Body of pancreas (tissue), 4 donors: ENCODE results near the gene SLC9C1. TPM values are rescaled to one million over a fixed set of nuclear protein-coding genes. Genes with fewer than 3 reads are reported as not detected.

Experiments
- ATAC-seq: fragments of 150-250 bp; one replicate; pipeline ENCODE4 v1.9.1; 2016
- DNase-seq, 4 donors: peaks; one replicate each; pipeline ENCODE4 v3.0.0-alpha.2; 2019
- H3K27ac ChIP-seq, 4 donors: fragments of 200-600 bp; sonication (generic); 1 replicate in 3 of 4; 2 replicates in 1 of 4; pipeline versions ENCODE4 v1.5.1 to v1.6.1; 2016 to 2019; ENCODE audit warnings: mild to moderate bottlenecking in 1 of 4, mixed read lengths in 1 of 4, moderate library complexity in 1 of 4
- H3K27me3 ChIP-seq, 2 donors: fragments of 200-600 bp; sonication (generic); one replicate each; pipeline ENCODE4 v1.6.0; 2016; ENCODE audit warnings: mild to moderate bottlenecking in 1 of 2
- H3K36me3 ChIP-seq, 2 donors: fragments of 200-600 bp; sonication (generic); replicated peaks in 1 of 2; 2 replicates each; pipeline ENCODE4 v1.5.1; 2016; ENCODE audit warnings: low read depth in 2 of 2; ENCODE audit not compliant: insufficient read depth in 1 of 2
- H3K4me1 ChIP-seq: fragments of 200-600 bp; sonication (generic); one replicate; pipeline ENCODE4 v1.6.0; 2016
- H3K4me3 ChIP-seq, 2 donors: fragments of 200-600 bp; sonication (generic); 1 replicate in 1 of 2; 2 replicates in 1 of 2; pipeline ENCODE4 v1.5.1; 2016 to 2019
- H3K9me3 ChIP-seq, 3 donors: fragments of 200-600 bp; sonication (generic); 1 replicate in 2 of 3; 2 replicates in 1 of 3; pipeline ENCODE4 v1.5.1; 2016
- CTCF ChIP-seq, 7 experiments: fragments of 450-650 bp in 4 of 7; fragments of 200-600 bp in 3 of 7; sonication (generic) in 3 of 7; IDR thresholded peaks; one replicate each; pipeline ENCODE4 v1.5.1; 2016 to 2019; ENCODE audit warnings: antibody characterized with exemption in 7 of 7
- POLR2A ChIP-seq, 3 donors: fragments of 450-650 bp; IDR thresholded peaks; one replicate each; pipeline ENCODE4 v1.6.1; 2016; ENCODE audit warnings: antibody characterized with exemption in 3 of 3, mild to moderate bottlenecking in 2 of 3
- WGBS, 2 donors: methylation state at CpG; one replicate each; pipeline ENCODE4 v1.1.5; 2017; 5-methylcytosine and 5-hydroxymethylcytosine counted together
- intact Hi-C: fragments of 100-400 bp; cut with DNase I; formaldehyde crosslinking; loops from one replicate; pipeline ENCODE4 v1.15.1; 2023
- total RNA-seq, 2 donors: library from RNA; depleted of rRNA; stranded (reverse); fragments of >200 nt; gene quantifications; one replicate each; pipeline ENCODE4 v1.1.0, GENCODE V29; 2016

The SLC9C1 gene
- total RNA-seq, 2 donors from 2014 or later = not detected

DNA sequence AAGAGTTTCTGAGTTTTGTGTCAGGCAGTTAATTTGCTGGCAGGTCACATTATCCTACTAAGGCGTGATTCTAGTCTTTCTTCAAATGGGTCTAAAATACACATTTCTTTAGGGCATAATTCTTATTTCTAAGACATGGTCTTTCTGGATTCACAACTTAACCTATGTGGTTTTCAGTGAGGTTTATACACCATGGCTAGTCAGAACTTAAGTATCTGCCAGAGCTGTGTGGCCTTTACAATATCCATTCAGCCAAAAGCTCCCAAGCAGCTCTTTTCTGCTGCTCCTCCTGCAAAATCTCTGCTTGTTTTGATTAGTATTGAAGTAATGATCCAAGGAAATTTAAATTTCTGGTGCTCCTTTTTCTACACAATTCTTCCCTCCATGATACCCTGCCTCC lies 33.5 kb downstream of the SLC9C1 start:
- WGBS, 2 donors = 90 to 97% methylated on average over 1 of the region's 1 CpG
- Histone ChIP-seq H3K9me3 (no peaks in the 10 kb centered on the region), H3K4me3 (no peak overlapping the region), H3K36me3 (no peaks in the 10 kb centered on the region), H3K27ac (no peak overlapping the region), H3K4me1 (no peaks in the 10 kb centered on the region), H3K27me3 (no peaks in the 10 kb centered on the region)
- intact Hi-C loops = no loop called here
- no peak for TF ChIP-seq POLR2A (IDR thresholded peaks at IDR 0.05)
- no peak for TF ChIP-seq CTCF (IDR thresholded peaks at IDR 0.05)
- no peak for ATAC-seq
- no peak for DNase-seq

DNA sequence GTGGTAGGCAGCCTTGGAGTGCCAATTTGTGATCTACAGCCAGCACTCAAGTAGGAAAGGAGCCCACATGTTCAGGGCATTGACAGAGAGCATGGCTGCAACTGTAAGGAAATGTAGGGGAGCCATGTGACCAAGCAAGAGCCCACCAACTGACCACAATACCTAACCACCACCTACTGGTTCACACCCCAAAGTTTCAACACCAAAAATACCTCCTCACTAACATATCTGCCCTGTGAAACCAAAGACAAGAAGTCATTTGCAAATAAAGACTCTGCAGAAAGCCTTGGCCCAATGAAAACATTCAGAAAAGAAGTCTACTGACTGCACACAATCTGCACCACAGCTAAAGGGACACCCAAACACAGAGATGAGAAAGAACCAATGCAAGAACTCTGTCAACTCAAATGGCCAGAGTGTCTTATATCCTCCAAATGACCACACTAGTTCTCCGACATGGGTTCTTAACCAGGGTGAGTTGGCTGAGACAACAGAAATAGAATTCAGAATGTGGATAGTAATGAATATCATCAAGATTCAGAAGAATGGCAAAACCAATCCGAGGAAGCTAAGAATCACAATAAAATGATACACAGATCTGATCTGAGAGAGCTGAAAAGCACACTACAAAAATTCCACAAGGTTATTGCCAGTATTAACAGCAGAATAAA lies 40.6 kb downstream of the SLC9C1 start:
- WGBS, 2 donors = 81 to 82% methylated on average over 2 of the region's 2 CpGs
- Histone ChIP-seq H3K4me1 (no peaks in the 10 kb centered on the region), H3K36me3 (no peaks in the 10 kb centered on the region), H3K4me3 (no peak overlapping the region), H3K27ac (no peak overlapping the region), H3K27me3 (no peaks in the 10 kb centered on the region), H3K9me3 (peaks cover 0 to 7% (median 0%) of the 10 kb centered on the region in 3 donors)
- ATAC-seq = no peak
- intact Hi-C loops = no loop called here
- TF ChIP-seq POLR2A (IDR thresholded peaks at IDR 0.05) = no peak
- TF ChIP-seq CTCF (IDR thresholded peaks at IDR 0.05) = no peak
- DNase-seq = no peak

GRCh38 chr3:112247900-112248299 lies 46.1 kb downstream of the SLC9C1 start:
- WGBS, 2 donors = 83% methylated on average over 4 of the region's 4 CpGs
- Histone ChIP-seq H3K27me3 (no peaks in the 10 kb centered on the region), H3K4me1 (no peaks in the 10 kb centered on the region), H3K27ac (no peak overlapping the region), H3K9me3 (peaks cover 0 to 7% (median 0%) of the 10 kb centered on the region in 3 donors), H3K36me3 (no peaks in the 10 kb centered on the region), H3K4me3 (no peak overlapping the region)
- DNase-seq = no peak
- ATAC-seq = no peak
- intact Hi-C loops = no loop called here
- no peak for TF ChIP-seq CTCF (IDR thresholded peaks at IDR 0.05)
- no peak for TF ChIP-seq POLR2A (IDR thresholded peaks at IDR 0.05)

- H3K4me1 ChIP-seq = no peaks in the 10 kb centered on the region
- WGBS, 2 donors = 12 to 42% methylated on average over 2 of the region's 2 CpGs
- no peaks in the 10 kb centered on the region for H3K36me3 ChIP-seq
- H3K27ac ChIP-seq = no peak overlapping the region
- DNase-seq (no peak), ATAC-seq (no peak)
- no peak overlapping the region for H3K4me3 ChIP-seq
- TF ChIP-seq POLR2A (IDR thresholded peaks at IDR 0.05) = no peak
- no peak for TF ChIP-seq CTCF (IDR thresholded peaks at IDR 0.05)
- H3K9me3 ChIP-seq = peaks cover 0 to 7% (median 0%) of the 10 kb centered on the region in 3 donors
- H3K27me3 ChIP-seq = no peaks in the 10 kb centered on the region
- intact Hi-C loops = no loop called here
These were observed 46.7 kb downstream of the SLC9C1 start for GRCh38 chr3:112247350-112247749.

GRCh38 chr3:112233083-112233482 lies 60.9 kb downstream of the SLC9C1 start:
- intact Hi-C loops = no loop called here
- Histone ChIP-seq H3K4me3 (no peak overlapping the region), H3K36me3 (no peaks in the 10 kb centered on the region), H3K27me3 (no peaks in the 10 kb centered on the region), H3K9me3 (no peaks in the 10 kb centered on the region), H3K27ac (no peak overlapping the region), H3K4me1 (no peaks in the 10 kb centered on the region)
- TF ChIP-seq POLR2A (IDR thresholded peaks at IDR 0.05) = no peak
- TF ChIP-seq CTCF (IDR thresholded peaks at IDR 0.05) = no peak
- ATAC-seq = no peak
- 73 to 75% methylated on average over 4 of the region's 4 CpGs for WGBS, 2 donors
- DNase-seq = no peak
